GM20431 (cell line): ENCODE results near the gene NKD1.
"Not testable (repeated sequence)": the region's sequence is repeated elsewhere in the genome, so short reads cannot be mapped to it uniquely, and the experiment has no call there.

Source experiments
- in situ Hi-C: fragments of 300-500 bp; cut with MseI, MboI; formaldehyde crosslinking; loops from one replicate; pipeline ENCODE4 v1.15.0; 2020; ENCODE audit warnings: low sequenced_read_pairs; ENCODE audit not compliant: unreplicated experiment

Gene NKD1

DNA sequence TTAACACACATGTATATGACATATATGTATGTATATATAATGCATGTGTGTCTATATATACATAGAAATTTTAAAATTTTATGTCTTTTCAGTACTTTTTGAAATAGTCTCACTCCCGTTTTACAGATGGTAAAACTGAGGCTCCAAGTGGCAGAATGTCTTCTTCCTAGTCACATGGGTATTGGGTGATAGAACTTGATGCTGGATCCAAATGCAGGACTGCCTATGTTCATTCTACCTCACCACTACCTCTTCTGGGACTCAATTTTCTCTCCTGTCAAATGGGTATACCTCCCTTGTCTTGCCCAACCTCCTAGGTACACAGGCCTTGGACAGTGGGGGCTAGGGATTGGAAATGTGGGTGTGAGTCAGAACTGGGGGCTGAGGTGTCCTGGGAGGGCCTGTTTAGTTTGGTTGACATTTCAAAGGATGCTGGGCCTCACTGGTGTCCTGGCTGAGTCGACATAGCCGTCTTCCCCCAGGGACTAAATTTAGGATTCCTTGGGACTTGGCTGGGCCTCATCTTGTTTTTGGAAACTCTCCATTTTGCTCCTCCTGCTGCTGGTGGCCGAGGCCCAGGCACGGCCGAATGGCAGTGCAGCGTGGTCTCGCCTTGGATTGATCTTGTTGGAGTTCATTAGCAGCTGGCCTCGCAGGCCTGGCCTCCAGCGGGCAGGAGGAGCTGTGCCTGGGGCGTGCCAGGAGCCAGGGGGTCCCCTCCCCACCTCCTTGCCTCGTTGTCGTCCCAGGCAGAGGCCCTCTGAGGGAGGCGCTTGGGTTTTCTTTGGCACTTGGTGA is 25.9 kb downstream of the NKD1 start:
- in situ Hi-C loops: no loop called here

DNA sequence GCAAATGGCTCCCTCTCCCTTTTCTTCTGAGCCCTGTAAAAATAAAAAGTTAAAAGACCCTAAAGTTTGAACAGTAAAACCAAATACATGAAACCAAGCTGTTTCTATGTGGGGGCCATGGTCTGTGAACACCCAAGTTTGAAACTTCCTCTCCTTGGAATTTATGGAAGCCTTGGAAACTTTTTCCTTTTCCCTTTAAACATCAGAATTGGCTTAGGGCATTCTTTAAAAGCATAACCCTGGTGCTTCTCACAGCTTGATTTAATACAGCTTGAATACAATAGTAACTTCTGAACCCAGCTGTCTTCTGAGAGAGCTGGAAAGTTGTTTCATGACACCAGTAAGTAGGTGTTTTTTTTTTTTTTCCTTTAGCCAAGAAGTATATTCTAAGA is 26.5 kb downstream of the NKD1 start:
- in situ Hi-C loops: no loop called here

DNA sequence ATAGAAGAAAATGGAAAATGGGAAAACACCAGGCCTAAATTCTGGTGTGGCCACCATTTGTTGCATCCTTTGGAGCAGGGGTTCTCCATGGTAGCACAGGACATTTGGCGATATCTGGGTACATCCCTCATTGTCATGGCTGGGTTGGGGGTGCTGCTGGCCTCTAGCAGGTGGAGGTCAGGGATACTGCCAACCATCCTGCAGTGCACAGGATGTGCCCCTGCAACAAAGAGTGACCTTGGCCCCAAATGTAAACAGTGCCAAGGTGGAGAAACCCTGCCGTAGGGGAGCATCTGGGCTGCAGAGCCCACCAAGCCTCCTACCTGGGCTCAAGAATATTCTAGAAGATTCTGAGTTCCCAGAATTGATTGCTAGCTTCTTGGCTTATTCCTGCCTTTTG is 27.5 kb downstream of the NKD1 start:
- in situ Hi-C loops: no loop called here

GRCh38 chr16:50576403-50577113 is 28.4 kb downstream of the NKD1 start:
- in situ Hi-C loops: no loop called here

DNA sequence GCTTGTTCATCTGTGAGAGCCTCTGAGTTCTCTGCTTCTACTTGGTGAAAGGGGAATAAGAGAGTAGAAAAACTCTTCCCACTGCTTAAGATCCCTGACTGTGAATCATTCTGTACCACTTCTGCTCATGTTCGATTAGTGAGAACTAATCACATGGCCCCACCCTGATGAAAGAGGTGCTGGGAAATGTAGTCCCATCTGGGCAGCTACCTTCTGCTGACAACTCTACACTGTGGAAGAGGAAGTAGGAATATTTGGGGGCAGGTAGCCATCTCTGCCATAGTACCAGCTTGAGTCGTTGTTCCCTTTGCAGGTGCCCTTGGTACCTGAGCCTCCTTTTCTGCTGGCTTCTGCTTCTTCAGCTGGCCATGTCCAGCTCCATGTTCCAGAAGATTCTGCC is 29.9 kb downstream of the NKD1 start:
- in situ Hi-C loops: no loop called here

DNA sequence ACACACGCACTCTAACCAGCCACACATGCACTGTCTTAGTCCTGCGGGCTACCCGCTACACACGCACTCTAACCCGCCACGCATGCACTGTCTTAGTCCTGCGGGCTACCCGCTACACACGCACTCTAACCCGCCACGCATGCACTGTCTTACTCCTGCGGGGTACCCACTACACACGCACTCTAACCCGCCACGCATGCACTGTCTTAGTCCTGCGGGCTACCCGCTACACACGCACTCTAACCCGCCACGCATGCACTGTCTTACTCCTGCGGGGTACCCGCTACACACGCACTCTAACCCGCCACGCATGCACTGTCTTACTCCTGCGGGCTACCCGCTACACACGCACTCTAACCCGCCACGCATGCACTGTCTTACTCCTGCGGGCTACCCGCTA is 31.2 kb downstream of the NKD1 start:
- in situ Hi-C loops: not testable (repeated sequence)

GRCh38 chr16:50580180-50580798 is 32.1 kb downstream of the NKD1 start:
- in situ Hi-C loops: no loop called here

DNA sequence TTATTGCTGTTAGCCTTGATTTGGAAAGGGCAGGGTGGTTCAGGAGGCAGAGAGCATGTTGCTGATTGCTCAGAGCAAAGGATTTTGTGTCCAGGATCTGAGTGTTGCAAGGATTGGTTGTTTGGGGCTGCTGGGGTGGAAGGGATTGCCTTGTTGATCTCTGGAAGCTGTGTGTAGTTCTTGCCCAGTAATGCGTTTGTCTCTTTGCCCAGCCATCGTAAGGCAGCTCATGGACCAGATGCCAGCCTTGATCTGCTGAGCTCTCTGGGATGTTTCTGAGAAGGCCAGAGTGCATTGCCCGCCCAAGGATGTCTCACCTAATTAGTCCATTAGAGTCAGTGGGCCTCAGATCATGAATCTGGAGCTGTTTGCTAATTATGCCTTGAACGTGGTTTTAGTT is 33.6 kb downstream of the NKD1 start:
- in situ Hi-C loops: no loop called here

GRCh38 chr16:50583211-50583610 is 35.0 kb downstream of the NKD1 start:
- in situ Hi-C loops: no loop called here

GRCh38 chr16:50584033-50584722 is 36.0 kb downstream of the NKD1 start:
- in situ Hi-C loops: no loop called here

DNA sequence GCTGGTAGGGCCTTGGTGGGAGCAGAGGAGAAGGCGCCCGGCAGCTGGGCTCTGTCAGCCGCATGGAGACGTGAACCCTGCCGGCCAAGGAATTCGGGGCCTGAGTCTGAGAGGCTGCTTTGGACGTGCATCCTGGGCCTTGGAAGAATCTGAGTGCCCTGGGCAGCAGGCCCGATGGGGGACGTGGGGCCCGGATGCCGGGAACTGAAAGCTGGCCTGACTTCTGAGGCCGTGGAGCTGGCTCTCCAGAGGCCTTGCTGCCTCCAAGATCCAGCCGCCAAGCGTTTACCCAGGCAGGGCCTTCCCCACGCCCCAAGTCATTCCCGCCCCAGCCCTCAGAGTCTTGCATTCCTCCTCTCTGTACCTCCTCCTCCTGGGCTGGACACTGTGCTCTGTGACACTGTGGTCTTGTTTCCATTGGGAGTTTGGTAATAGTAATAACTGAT is 37.2 kb downstream of the NKD1 start:
- in situ Hi-C loops: no loop called here

DNA sequence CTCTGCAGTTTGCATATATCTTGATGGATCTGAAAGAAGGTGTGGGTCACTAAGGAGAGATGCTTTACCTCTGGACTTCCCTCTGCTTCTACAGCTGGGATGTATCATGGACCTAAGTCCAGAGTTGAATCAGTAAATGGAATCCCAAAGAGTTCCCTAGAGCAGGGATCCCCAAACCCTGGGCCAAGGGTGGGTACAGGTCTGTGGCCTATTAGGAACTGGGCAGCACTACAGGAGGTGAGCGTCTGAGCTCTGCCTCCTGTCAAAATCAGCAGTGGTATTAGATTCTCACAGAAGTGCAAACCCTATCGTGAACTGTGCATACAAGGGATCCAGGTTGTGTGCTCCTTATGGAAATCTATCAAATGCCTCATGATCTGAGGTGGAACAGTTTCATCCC is 39.3 kb downstream of the NKD1 start:
- in situ Hi-C loops: no loop called here

DNA sequence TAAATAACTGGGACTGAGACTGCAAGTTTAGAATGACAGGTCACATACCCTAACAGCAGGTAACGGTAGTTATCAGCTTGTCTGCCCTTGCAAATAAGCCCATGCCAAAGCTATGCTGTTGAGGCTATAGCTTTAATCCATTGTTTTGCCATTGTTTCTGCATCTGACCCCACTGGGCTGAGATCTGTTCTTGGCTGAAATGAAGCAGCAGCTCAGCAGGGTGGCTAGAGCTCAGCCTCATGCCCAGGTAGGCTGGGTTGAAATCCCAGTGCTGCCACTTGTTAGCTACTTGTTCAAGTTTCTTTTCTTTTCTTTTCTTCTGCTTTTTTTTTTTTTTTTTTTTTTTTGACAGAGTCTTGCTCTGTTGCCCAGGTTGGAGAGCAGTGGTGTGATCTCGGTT is 40.1 kb downstream of the NKD1 start:
- in situ Hi-C loops: no loop called here

DNA sequence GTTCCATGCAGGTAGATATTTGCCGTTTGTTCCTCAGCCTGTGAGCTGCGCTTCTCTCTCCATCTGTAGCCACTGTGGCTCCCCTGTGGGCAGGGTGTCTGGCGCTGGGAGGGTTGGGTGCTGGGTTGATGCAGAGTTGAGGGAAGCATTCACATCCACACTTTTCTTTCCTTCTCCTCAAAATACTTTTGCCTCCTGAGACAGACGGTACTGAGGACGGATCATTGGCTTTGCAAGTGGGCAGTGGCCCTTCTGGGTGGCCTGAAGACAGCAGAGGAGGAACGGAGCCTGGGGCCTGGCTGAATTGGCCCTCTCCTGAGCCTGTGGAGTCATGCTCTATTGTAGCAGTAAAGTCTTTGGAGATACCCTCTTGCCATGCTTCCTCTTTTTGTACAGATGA is 43.0 kb downstream of the NKD1 start:
- in situ Hi-C loops: no loop called here

DNA sequence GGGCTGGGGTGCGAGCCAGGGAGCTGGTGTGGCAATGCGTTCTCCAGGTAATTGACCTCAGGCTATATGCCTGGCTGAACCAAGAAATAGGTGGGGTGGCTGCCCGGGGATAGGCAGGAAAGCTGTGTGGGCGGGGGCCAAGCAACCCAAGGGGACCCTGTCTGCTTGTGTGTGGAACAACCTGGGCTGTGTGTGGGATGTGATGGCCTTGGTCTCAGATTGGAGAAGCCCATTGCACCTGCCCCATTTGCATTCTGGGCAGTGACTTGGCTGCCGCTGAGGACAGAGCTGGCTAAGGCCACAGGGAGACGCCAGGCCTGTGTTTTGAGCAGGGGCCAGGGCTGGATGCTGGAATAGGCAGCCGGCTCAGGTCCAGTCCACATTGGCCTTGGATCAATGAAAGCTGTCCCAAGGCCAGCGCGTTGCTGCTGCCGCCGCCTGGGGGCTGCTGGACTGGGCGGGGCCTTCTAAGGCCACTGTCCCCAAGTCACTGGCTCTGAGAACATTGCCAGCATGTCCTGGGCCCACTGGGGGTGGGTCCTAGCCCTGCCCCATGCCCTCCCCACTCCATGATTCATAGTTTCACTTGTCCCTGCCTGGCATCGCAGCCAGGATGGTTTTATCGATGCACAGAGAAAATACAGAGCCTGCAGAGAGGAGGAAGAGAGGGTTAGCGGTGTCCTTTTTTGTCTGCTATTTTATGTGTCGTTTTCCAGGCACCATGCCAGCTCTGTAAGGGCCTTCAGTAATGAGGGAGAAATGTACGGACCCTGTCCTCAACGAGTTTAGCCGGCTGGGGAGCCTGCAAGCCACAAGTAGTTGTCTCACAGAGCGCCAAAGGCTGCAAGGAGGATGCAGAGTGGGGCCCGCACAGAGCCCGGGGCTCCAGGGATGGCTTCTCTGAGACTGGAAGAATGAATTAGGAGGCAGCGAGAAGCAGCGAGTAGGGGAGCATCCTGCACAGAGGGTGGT is 43.9 kb downstream of the NKD1 start:
- in situ Hi-C loops: no loop called here

DNA sequence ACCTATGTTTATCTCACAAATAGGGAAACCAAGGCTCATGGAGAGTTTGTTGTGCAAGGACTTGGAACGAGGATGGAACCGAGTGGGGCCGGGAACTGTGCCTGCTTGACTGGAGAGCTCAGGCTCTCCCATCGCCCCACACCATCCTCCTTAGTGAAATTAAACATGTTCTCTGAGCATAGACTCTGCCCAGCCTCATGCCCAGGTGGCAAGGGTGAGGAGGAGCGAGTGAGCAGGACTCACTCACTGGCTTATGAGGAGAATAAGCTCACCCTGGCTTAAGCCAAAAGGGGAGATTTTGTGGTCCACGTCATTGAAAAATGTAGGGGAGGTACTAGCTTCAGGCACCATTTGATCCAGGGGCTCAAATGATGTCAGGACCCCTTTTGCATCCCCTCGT is 44.8 kb downstream of the NKD1 start:
- in situ Hi-C loops: no loop called here

DNA sequence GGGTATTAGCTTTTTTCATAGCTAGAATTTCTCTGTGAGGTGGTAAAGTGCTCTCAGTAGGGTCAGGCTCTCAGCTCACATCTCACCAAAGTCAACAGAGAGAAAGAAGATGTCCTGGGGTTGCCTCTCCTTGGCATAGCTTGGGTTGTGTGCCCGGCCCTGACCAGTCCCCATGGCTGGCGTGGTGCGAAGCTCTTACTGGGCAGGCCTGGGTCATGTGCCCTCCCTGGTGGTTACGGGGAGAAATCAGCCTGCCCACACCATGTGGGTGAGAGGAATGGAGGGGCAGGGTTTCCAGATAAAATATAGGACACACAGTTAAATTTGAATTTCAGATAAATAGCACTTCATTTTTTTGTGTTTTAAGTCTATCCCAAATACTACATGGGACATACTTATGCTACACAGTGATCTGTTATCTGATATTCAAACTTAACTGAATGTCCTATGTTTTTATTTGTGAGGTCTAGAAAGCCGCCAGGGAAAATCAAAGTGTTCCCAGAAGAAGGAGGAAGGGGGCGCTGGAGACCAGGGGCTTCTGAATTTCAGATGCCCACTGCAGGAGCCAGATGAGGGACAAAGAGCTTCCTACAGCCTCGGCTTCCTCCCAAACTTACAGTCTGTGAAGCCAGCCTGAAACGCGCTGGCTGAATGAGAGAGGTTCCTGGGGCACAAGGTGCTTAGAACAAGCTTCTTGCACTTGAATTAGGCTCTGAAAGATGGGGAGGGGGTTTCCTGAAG is 45.4 kb downstream of the NKD1 start:
- in situ Hi-C loops: no loop called here

GRCh38 chr16:50594308-50595260 is 46.4 kb downstream of the NKD1 start:
- in situ Hi-C loops: no loop called here
